GM19455 (cell line): ENCODE data around the gene BCHE.

Experiments
- ATAC-seq: cut with Tn5 transposase; IDR thresholded peaks from one replicate; pipeline ENCODE4 v1.9.1; 2021; ENCODE audit not compliant: unreplicated experiment

Gene BCHE

GRCh38 chr3:165837058-165837525 lies at the start of gene BCHE:
Gene BCHE, minus strand, starts transcription at chr3:165837423. Its CDS starts 6,390 bp downstream, at chr3:165831033.
- no peak for ATAC-seq

GRCh38 chr3:165885558-165886270 lies 48.5 kb upstream of the BCHE start:
- ATAC-seq: no peak

- ATAC-seq: no peak
Observed at GRCh38 chr3:165884518-165884917, 47.3 kb upstream of the BCHE start.

GRCh38 chr3:165883863-165884478 lies 46.7 kb upstream of the BCHE start:
- ATAC-seq: no peak

GRCh38 chr3:165883117-165883516 lies 45.9 kb upstream of the BCHE start:
- no peak for ATAC-seq

GRCh38 chr3:165875644-165876043 lies 38.4 kb upstream of the BCHE start:
- no peak for ATAC-seq

GRCh38 chr3:165874663-165875489 lies 37.7 kb upstream of the BCHE start:
- no peak for ATAC-seq

GRCh38 chr3:165868088-165868487 lies 30.9 kb upstream of the BCHE start:
- no peak for ATAC-seq

- ATAC-seq: no peak
Observed at GRCh38 chr3:165859061-165859460, 21.8 kb upstream of the BCHE start.

- no peak for ATAC-seq
Observed at GRCh38 chr3:165855581-165855980, 18.4 kb upstream of the BCHE start.

GRCh38 chr3:165854696-165855095 lies 17.5 kb upstream of the BCHE start:
- ATAC-seq: no peak

GRCh38 chr3:165852711-165853110 lies 15.5 kb upstream of the BCHE start:
- no peak for ATAC-seq

GRCh38 chr3:165852191-165852590 lies 15.0 kb upstream of the BCHE start:
- no peak for ATAC-seq

GRCh38 chr3:165846056-165846455 lies 8.8 kb upstream of the BCHE start:
- no peak for ATAC-seq

- no peak for ATAC-seq
Observed at GRCh38 chr3:165839296-165840076, 2.3 kb upstream of the BCHE start.

GRCh38 chr3:165837801-165838200 lies 578 bp upstream of the BCHE start:
- no peak for ATAC-seq

- ATAC-seq: no peak
Observed at GRCh38 chr3:165835431-165835830, 1.8 kb downstream of the BCHE start.

GRCh38 chr3:165830746-165831145 lies 6.5 kb downstream of the BCHE start:
- ATAC-seq: no peak

GRCh38 chr3:165827883-165828282 lies 9.3 kb downstream of the BCHE start:
- no peak for ATAC-seq

- no peak for ATAC-seq
Observed at GRCh38 chr3:165827233-165827632, 10.0 kb downstream of the BCHE start.

GRCh38 chr3:165820671-165821123 lies 16.5 kb downstream of the BCHE start:
- no peak for ATAC-seq
